RCC 7860 (cell line): ENCODE data around the gene GMPPA.

ENCODE experiments used
- DNase-seq: peaks from one replicate; pipeline ENCODE4 v3.0.0-alpha.2; 2015; ENCODE audit warnings: low spot score
- FAIRE-seq: peaks from 2 replicates; lab custom pipeline; 2012; peaks lifted over from hg19 to GRCh38; lab: Jason Lieb, UNC

Gene GMPPA

GRCh38 chr2:219484343-219485200 is 14.1 kb upstream of the GMPPA start:
- DNase-seq, result no peak
- FAIRE-seq, result no peak

- FAIRE-seq (no peak), DNase-seq (no peak)
Measured at GRCh38 chr2:219485201-219485580, 13.5 kb upstream of the GMPPA start.

- no peak for FAIRE-seq
- DNase-seq, result no peak
Measured at GRCh38 chr2:219486380-219486959, 12.2 kb upstream of the GMPPA start.

GRCh38 chr2:219488149-219488843 is 10.4 kb upstream of the GMPPA start:
- DNase-seq, result no peak
- no peak for FAIRE-seq

GRCh38 chr2:219488844-219489194 is 9.9 kb upstream of the GMPPA start:
- FAIRE-seq, result no peak
- DNase-seq, result no peak

GRCh38 chr2:219489315-219489714 is 9.4 kb upstream of the GMPPA start:
- DNase-seq (no peak), FAIRE-seq (no peak)

GRCh38 chr2:219490186-219490585 is 8.5 kb upstream of the GMPPA start:
- FAIRE-seq, result no peak
- DNase-seq, result no peak

- no peak for DNase-seq
- FAIRE-seq, result no peak
Measured at GRCh38 chr2:219490600-219491130, 8.0 kb upstream of the GMPPA start.

- DNase-seq (no peak), FAIRE-seq (no peak)
Measured at GRCh38 chr2:219491278-219491963, 7.3 kb upstream of the GMPPA start.

GRCh38 chr2:219492575-219492974 is 6.1 kb upstream of the GMPPA start:
- FAIRE-seq (no peak), DNase-seq (no peak)

- FAIRE-seq (no peak), DNase-seq (no peak)
Measured at GRCh38 chr2:219493086-219493485, 5.6 kb upstream of the GMPPA start.

GRCh38 chr2:219494952-219495530 is 3.6 kb upstream of the GMPPA start:
- FAIRE-seq (no peak), DNase-seq (no peak)

- DNase-seq, result peak; percentile 36
- FAIRE-seq, result no peak
Measured at GRCh38 chr2:219495531-219496122, 3.1 kb upstream of the GMPPA start.

- FAIRE-seq, result no peak
- no peak for DNase-seq
Measured at GRCh38 chr2:219496247-219496824, 2.4 kb upstream of the GMPPA start.

- FAIRE-seq (no peak), DNase-seq (no peak)
Measured at GRCh38 chr2:219496825-219497494, 1.7 kb upstream of the GMPPA start.

- DNase-seq, result peak; percentile 68
- no peak for FAIRE-seq
Measured at GRCh38 chr2:219497495-219498279, 1.0 kb upstream of the GMPPA start.

GRCh38 chr2:219499058-219499307 is 292 bp downstream of the GMPPA start:
- no peak for FAIRE-seq
- no peak for DNase-seq

- DNase-seq (no peak), FAIRE-seq (no peak)
Measured at GRCh38 chr2:219499555-219499954, 864 bp downstream of the GMPPA start.

GRCh38 chr2:219500135-219500534 is 1.4 kb downstream of the GMPPA start:
- DNase-seq, result peak; percentile 4
- FAIRE-seq, result no peak
